Measurements from ENCODE around the gene MDH2.
"Not testable (repeated sequence)": the region's sequence is repeated elsewhere in the genome, so short reads cannot be mapped to it uniquely, and the experiment has no call there.

MDH2 gene

GRCh38 chr7:76114742-76115141 lies 66.8 kb downstream of the MDH2 start:
- not testable (repeated sequence) for DNase-seq
